ENCODE results near the gene PRSS33.

GRCh38 chr16:2791174-2791573 is 3.8 kb upstream of the PRSS33 start:
- TF ChIP-seq YY1 (IDR thresholded peaks at IDR 0.05; ENCODE audit: low read depth, low read length) (no peak), CTCF (IDR thresholded peaks at IDR 0.05; ENCODE audit: control extremely low read depth in 1 of 3, insufficient read depth in 1 of 3, low read depth in 1 of 3, low read length in 3 of 3) (no peak)
